Measurements from ENCODE around the gene FIGNL1. TPM values are rescaled to one million over a fixed set of nuclear protein-coding genes. Genes with fewer than 3 reads are reported as not detected.

FIGNL1 gene
- total RNA-seq, 1 donor from 2014 or later = 32.2 TPM

GRCh38 chr7:50427518-50427917, 22.6 kb downstream of the FIGNL1 start:
- no peak for DNase-seq

- no peak for DNase-seq
Observed at GRCh38 chr7:50426280-50427045, 23.7 kb downstream of the FIGNL1 start.

GRCh38 chr7:50425318-50425717, 24.8 kb downstream of the FIGNL1 start:
- no peak for DNase-seq

GRCh38 chr7:50423860-50424259, 26.3 kb downstream of the FIGNL1 start:
- DNase-seq = no peak

GRCh38 chr7:50422858-50423257, 27.3 kb downstream of the FIGNL1 start:
- no peak for DNase-seq

GRCh38 chr7:50421043-50421442, 29.1 kb downstream of the FIGNL1 start:
- DNase-seq = no peak

GRCh38 chr7:50418526-50419290, 31.4 kb downstream of the FIGNL1 start:
- no peak for DNase-seq

GRCh38 chr7:50418086-50418515, 32.0 kb downstream of the FIGNL1 start:
- DNase-seq = peak; percentile 89

- DNase-seq = no peak
Observed at GRCh38 chr7:50416527-50417182, 33.5 kb downstream of the FIGNL1 start.

- DNase-seq = no peak
Observed at GRCh38 chr7:50415844-50416364, 34.2 kb downstream of the FIGNL1 start.

GRCh38 chr7:50413561-50413960, 36.6 kb downstream of the FIGNL1 start:
- DNase-seq = no peak

GRCh38 chr7:50412973-50413372, 37.2 kb downstream of the FIGNL1 start:
- DNase-seq = no peak

GRCh38 chr7:50411332-50411731, 38.8 kb downstream of the FIGNL1 start:
- DNase-seq = no peak

GRCh38 chr7:50409856-50410745, 40.0 kb downstream of the FIGNL1 start:
- no peak for DNase-seq

GRCh38 chr7:50406935-50407334, 43.2 kb downstream of the FIGNL1 start:
- no peak for DNase-seq

- no peak for DNase-seq
Observed at GRCh38 chr7:50405221-50405620, 44.9 kb downstream of the FIGNL1 start.

- DNase-seq = no peak
Observed at GRCh38 chr7:50404392-50404791, 45.8 kb downstream of the FIGNL1 start.

- DNase-seq = no peak
Observed at GRCh38 chr7:50400114-50400513, 50.0 kb downstream of the FIGNL1 start.

- DNase-seq = no peak
Observed at GRCh38 chr7:50399635-50400034, 50.5 kb downstream of the FIGNL1 start.

GRCh38 chr7:50399206-50399605, 50.9 kb downstream of the FIGNL1 start:
- DNase-seq = no peak

- DNase-seq = no peak
Observed at GRCh38 chr7:50397971-50398324, 52.2 kb downstream of the FIGNL1 start.

GRCh38 chr7:50397320-50397970, 52.7 kb downstream of the FIGNL1 start:
- no peak for DNase-seq

Measured in dermis blood vessel endothelial cell (primary cell).